Activated CD8-positive, alpha-beta memory T cell treated with anti-CD3 and anti-CD28 coated beads for 36 hours (primary cell): ENCODE data around the gene UTF1. TPM values are rescaled to one million over a fixed set of nuclear protein-coding genes. Genes with fewer than 3 reads are reported as not detected.
"Not testable (repeated sequence)": the region's sequence is repeated elsewhere in the genome, so short reads cannot be mapped to it uniquely, and the experiment has no call there.

Experiments
- CTCF ChIA-PET: fragments of 350-600 bp; sonication (Branson Sonifier 250); formaldehyde crosslinking; loops from one replicate; lab custom pipeline; 2021; ENCODE audit warnings: antibody characterized with exemption; lab: Charles Lee
- POLR2A ChIA-PET: fragments of 350-600 bp; sonication (Branson Sonifier 250); formaldehyde crosslinking; loops from one replicate; lab custom pipeline; 2021; ENCODE audit warnings: antibody characterized with exemption; lab: Charles Lee
- total RNA-seq, 2 experiments: library from RNA; stranded (reverse); gene quantifications; one replicate each; pipeline ENCODE4 v1.2.3, GENCODE V29; 2021

Gene UTF1
- total RNA-seq, 2 experiments from 2014 or later, result not detected

DNA sequence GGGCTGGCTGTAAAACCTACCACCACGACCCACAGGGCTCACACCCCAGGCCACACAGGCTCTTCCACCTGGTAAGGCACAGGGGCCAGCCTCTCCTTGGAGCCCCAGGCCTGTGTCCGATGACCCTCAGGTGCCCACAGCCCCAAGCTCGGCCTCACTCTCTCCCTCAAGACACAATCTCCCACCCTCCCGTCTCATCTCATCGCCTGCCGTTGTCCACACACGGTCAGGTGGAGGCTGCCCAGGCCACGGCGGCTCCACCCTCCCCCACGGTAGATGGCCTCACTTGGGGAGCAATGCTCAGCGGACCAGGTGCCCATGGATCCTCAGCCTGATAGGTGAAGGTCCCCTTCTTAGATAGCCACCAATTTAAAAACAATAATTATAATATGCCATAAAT, 8.7 kb upstream of the UTF1 start:
- ChIA-PET CTCF (interaction anchor here (0.7 kb wide), 1 partner anchor 54 kb away, joined by 3 read pairs; no protein-coding TSS in a partner anchor), POLR2A (no interaction called here)

DNA sequence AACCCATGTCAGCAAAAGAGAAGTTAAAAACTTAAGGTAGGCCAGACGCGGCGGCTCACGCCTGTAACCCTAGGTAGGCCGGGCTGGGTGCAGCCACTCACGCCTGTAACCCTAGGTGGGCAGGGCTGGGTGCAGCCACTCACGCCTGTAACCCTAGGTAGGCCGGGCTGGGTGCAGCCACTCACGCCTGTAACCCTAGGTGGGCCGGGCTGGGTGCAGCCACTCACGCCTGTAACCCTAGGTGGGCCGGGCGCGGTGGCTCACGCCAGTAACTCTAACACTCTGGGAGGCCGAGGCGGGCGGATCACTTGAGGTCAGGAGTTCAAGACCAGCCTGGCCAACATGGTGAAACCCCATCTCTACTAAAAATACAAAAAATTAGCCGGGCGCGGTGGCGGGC, 8.3 kb upstream of the UTF1 start:
- POLR2A ChIA-PET, result not testable (repeated sequence)
- CTCF ChIA-PET, result interaction anchor here (0.7 kb wide), 1 partner anchor 54 kb away, joined by 3 read pairs; no protein-coding TSS in a partner anchor

DNA sequence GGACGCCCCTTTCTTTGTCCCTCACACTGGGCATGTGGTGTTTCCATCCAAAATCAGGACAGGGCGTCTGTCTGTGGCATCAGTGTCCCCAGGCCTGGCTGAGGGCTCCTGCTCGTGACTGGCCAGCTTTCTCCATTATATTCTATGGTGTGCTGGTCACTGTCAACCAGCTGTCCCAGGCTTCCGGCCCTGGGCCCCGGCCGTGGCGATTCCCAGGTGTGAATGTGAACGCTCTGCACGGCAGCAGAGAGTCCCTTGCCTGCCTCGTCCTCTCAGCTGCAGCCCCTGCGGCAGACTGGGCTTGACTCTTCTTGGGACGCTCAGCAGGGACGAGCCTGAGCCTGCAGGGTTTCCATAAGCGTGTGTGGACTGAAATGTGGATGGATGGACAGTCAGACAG, 5.9 kb upstream of the UTF1 start:
- ChIA-PET CTCF (interaction anchor here (1.1 kb wide), 1 partner anchor 10 kb away, joined by 4 read pairs; no protein-coding TSS in a partner anchor), POLR2A (interaction anchor here (0.7 kb wide), 1 partner anchor 163 kb away, joined by 3 read pairs; no protein-coding TSS in a partner anchor)

DNA sequence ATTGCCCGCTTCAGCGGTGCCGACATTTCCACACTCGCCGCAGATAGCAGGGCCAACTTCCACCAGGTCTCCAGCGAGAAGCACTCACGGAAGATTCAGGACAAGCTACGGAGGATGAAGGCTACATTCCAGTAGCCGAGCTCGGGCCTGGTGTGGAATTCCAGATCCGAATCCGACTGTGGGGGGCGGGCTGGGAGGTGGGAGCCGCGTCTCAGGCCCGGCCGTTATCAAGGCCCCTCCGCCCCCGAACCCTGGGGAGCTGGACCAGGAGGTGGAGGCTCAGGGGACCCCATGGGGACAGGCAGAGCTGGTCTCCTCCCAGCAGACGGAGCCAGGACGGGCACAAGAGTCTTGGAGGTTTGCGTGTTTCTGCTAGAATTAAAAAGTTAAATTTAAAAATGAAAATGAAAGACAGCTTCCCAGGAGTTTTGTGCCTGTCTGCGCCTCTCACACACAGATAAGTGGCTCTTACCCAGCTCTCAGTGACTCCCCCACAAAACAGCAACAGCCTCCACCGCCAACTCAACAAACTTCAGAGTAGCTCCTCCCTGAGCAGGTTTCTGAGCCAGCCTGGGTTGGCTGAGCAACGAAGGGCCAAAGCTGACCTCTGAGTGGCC, 5.2 kb upstream of the UTF1 start:
- ChIA-PET CTCF (interaction anchor here (1.0 to 1.1 kb wide), 2 partner anchors 9 to 53 kb away, joined by 3 to 4 read pairs; no protein-coding TSS in a partner anchor), POLR2A (interaction anchor here (0.7 kb wide), 1 partner anchor 162 kb away, joined by 3 read pairs; no protein-coding TSS in a partner anchor)

DNA sequence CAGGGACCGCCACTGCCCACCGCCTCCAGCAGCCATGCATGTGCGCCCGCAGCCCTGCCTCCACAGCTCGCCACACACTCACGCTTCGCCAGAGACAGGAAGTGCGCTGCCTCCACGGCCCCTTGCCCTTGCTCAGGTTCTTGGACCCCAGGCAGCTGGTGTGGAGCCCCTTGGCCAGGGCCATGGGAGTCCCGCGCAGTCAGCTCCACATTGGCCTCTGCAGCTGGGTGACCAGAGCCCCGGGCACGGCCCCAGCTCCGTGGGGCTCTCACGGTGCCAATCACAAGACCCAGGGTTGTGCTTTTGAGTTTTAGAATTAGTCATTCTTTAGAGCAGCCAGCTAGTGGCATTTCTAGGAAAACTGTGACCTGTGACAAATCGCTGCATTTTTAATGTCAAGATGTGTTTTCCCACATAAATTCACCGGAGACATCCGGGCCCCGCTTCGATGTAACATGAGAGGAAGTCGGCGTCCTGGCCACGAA, 4.3 kb upstream of the UTF1 start:
- ChIA-PET CTCF (interaction anchor here (1.0 kb wide), 2 partner anchors 33 to 53 kb away, joined by 3 read pairs; no protein-coding TSS in a partner anchor), POLR2A (no interaction called here)

DNA sequence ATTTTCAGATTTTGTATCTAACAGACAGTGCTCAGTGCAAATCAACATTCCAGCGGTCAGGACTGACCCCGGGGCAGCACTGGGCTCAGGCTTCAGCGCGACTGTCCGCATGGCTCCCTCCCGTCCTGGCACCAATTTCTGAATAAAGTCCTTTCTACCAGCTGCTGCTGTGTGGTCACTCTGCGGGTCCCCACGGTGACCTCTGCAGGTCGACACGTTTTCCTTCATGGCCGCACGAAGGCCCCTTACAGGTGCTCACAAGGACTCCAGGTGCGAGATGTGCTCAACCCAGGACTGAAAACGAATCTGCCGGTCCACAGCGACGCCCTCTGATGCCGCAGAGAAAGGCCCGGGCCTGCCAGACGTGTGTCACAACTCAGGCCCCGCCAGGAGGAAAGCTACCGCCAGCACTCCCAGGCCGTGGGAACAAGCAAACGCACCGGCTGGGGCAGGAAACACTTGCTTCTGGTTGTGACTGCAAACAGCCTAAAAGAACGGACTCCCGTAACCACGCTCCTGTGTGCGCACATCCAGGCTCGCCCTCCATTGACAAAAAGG, 3.7 kb upstream of the UTF1 start:
- POLR2A ChIA-PET, result no interaction called here
- CTCF ChIA-PET, result interaction anchor here (1.0 kb wide), 1 partner anchor 33 kb away, joined by 3 read pairs; no protein-coding TSS in a partner anchor

DNA sequence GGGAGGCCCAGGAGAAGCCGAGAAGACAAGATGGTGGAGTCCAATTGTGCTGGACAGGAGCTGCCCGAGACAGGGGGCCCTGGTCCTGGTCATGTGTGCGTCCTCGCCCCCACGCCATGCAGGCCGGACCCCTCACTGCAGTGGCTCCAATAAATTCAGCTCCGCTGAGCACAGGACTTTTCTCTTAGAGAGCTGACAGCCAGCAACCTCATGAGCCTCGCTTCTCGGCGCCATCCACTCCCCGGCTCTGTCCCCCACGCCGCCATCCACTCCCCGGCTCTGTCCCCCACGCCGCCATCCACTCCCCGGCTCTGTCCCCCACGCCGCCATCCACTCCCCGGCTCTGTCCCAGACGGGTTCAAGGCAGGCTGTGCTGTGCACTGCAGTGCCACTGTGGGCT, 2.8 kb upstream of the UTF1 start:
- CTCF ChIA-PET, result no interaction called here
- POLR2A ChIA-PET, result no interaction called here

DNA sequence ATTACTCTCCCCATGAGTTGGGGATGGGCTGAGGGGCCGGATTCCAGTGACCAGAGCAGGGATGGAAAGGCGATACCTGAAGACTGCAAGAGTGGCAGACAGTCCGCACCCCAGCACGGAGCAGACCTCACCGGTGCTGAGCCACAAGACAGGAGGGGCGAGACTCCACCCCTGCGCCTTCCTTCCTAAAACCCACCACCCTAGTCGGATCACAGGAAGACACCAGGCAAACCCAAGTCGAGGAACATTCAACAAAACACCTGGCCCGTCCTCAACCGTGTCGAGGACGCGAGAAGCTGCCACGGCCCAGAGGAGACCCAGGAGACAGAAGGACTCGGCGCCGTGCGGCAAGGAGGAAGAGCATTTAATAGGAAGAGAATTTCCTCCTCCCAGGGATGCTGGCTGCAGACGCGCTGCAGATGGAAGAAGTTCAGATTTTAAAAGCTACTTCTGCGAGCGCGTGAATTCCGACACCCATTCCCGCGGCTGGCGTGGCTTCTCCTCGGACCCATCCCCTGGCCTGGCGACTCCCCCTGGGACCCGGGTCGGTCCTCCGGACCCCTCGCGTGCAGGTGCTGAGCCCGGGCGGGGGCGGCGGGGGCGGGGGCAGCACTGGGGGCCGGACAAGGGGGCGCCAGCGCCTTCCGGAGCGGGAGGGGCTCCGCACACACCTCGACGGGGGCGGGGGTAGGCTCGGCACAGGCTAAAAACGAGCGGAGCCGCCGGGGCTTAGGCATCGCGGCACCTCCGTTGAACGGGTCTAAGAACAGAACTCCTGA, 563 bp upstream of the UTF1 start:
- CTCF ChIA-PET, result interaction anchor here (1.0 kb wide), 1 partner anchor 86 kb away, joined by 3 read pairs; no protein-coding TSS in a partner anchor

DNA sequence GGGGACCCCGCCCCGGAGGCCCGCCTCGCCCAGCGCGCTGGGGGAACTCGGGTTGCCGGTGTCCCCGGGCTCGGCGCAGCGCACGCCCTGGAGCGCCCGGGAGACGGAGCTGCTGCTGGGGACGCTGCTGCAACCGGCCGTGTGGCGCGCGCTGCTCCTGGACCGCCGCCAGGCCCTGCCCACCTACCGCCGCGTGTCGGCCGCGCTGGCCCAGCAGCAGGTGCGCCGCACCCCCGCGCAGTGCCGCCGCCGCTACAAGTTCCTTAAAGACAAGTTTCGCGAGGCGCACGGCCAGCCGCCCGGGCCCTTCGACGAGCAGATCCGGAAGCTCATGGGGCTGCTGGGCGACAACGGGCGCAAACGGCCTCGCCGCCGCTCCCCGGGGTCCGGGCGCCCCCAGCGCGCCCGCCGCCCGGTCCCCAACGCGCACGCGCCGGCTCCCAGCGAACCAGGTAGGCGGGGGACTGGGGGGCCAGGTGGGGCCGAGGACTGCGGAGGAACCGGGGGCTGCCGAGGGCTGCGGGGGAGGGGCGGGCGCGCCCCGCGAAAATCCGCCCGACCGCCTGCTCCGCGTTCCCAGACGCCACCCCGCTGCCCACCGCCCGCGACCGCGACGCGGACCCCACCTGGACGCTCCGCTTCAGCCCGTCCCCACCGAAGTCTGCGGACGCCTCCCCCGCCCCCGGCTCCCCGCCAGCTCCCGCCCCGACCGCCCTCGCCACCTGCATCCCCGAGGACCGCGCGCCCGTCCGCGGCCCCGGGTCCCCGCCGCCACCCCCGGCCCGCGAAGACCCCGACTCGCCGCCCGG, 574 bp downstream of the UTF1 start:
- CTCF ChIA-PET, result interaction anchor here (1.0 kb wide), 1 partner anchor 87 kb away, joined by 3 read pairs; no protein-coding TSS in a partner anchor
- POLR2A ChIA-PET, result no interaction called here

More for the DNA sequence above, 563 bp upstream of the UTF1 start:
- POLR2A ChIA-PET, result no interaction called here

DNA sequence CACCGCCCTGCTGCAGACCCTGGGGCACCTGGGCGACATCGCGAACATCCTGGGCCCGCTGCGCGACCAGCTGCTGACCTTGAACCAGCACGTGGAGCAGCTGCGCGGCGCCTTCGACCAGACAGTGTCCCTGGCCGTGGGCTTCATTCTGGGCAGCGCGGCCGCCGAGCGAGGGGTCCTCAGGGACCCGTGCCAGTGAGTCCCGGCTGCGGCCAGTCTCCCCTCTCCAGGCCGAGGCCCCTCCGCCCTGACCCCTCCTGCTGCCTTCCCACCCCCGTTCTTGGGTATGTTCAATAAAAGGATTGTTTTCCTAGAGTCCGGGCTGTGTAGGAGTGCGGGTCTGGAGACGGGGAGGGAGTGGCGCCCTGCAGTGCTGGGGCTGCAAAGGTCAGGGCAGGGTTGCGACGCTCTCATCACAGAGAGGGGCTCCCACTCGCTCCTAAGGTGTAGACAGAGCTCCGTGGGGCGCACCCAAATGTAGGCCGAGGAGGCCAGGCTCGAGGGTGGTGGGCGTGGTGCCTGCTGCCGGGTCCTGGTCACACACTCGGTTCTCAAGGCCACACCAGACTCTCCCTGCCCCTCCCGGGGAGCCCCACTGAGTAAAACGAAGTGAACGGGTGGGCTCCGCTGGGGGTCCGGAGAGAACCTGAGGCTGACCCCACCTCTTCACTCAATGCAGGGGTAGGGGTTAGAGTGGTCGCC, 1.4 kb downstream of the UTF1 start:
- ChIA-PET CTCF (no interaction called here), POLR2A (no interaction called here)

DNA sequence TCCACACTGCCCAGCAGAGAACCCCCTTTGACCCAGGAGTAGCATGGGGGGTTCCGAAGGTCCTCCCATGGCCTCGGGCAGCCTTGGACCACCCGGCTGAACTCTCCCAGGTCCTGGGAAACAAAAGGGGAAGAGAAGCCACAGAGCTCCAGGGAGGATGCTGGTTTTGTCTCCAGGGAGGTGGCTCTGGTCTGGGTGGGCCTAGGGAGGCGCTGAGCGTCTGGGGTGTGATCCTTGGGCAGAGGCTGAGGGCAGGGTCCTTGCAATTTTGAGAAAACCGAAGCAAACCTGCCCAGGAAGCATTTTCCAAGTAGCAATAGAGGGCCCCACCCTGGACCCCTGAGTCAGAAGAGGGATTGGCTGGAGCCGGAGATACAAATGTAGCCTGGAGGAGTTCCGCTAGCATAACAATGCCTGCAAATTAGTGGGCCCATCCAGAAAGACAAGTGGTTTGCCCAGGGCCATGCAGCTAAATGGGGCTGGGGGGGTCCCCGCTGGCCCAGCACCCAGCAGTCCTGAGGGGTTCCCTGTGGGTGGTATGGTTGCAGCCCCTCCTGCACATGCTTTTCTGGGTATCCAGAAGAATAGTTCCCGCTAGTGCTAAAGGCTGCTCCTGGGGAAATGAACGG, 2.0 kb downstream of the UTF1 start:
- CTCF ChIA-PET, result no interaction called here

DNA sequence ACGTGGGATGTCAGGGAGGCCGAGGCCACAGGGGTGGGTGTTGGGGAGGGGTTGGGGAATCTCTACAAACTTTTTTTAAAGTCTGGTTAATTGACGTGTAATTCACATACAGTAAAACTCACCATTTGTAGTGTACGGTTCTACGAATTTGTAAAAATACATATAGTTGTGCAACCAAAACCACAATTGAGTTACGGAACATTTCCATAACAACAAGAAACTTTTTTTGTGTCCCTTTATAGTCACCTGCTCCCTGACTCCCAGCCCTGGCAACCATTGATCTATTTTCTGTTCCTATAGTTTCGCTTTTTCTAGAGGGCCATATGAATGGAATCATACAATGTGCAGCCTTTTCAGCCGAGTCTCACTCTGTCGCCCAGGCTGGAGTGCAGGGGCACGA, 4.8 kb downstream of the UTF1 start:
- POLR2A ChIA-PET, result interaction anchor here (0.6 kb wide), 1 partner anchor 26 kb away, joined by 3 read pairs; no protein-coding TSS in a partner anchor
- CTCF ChIA-PET, result not testable (repeated sequence)

More for the DNA sequence above, 2.0 kb downstream of the UTF1 start:
- POLR2A ChIA-PET, result no interaction called here

DNA sequence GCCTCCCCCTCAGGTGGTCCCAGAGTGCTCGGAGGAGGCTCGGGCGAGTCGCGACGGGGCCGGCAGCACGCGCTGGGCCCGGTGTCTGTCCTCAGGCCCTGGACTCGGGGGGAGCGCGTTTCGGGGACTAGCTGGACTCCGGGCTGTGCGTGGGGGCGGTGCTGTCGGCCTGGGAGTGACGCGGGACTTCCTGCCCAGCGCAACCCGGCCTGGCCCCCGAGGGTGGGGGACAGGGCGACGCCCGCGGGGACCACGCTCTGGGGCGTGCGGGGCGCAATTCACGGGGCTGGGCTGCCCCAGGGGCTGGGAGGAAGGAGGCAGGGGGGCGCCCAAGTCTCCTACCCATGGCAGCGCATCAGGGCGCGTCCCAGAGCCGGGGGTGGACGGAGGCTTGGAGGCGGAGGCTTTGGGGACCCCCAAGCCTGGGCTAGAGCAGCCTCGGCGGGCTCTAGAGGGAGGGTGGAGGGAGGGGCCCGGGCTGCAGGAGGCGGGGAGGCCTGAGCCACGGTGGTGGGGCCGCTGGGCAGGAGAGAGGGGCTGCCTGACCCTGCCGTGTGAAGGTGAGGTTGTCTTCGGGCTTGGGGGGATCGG, 5.3 kb downstream of the UTF1 start:
- POLR2A ChIA-PET, result interaction anchor here (0.6 kb wide), 1 partner anchor 25 kb away, joined by 3 read pairs; no protein-coding TSS in a partner anchor

DNA sequence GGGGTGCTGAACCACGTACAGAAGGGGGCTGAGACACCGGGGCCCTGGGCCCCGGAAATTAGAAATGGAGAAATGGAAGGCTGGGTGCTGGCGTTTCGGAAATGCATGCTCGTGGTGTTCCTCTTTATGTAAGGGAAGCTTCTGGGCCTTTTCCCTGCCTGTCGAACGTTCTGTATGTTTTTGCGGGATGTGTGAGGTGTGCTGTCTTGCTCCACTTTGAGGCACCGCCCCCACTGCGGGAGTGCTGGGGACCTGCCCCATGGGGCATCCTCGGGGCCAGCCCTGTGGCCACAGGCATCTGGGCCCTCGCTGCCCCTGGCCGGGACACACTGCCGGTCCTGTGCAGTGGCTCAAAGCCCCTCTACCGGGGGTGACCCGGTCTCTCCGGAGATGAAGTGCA, 5.9 kb downstream of the UTF1 start:
- ChIA-PET CTCF (no interaction called here), POLR2A (no interaction called here)

More for the DNA sequence above, 5.3 kb downstream of the UTF1 start:
- CTCF ChIA-PET, result no interaction called here

DNA sequence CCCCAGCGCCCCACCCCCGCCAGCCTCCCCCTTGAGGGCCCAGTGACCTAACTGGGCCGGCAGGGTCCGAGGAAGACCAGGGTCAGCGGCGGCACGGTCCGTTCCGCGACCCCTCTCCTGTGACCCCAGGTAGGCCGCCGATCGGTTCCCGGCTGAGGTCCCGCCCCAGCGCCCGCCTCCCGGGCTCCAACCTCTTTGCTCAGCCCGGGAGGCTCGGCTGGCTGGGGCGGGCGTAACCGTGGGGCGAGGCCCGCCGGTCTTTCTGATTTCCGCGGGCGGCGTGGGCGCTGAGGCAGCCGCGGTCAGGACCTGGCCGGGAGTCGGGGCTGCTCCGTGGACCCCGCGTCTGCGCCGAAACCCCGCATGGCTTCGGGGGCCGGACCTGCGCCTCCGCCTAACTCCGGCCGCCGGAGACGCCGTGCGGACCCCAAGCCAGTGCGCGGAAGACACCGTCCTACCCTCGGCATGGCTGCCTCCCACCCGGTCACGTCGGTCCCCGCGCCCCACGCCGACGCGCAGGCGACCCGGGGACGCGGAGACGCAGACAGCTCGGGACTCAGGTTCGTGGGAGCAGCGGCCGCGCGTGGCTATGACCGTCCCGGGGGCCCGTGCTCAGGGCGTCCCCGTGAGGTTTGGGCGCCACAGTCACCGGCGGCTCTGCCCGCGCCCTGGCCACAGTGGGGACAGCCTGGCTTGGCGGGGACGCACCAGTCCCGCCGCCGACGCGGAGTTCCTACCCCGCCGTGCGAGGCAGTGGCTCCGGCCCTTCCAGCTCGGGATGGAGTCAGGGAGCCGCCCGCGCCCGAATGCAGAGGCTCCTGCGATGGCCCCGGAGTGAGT, 6.6 kb downstream of the UTF1 start:
- POLR2A ChIA-PET, result no interaction called here
- CTCF ChIA-PET, result no interaction called here

DNA sequence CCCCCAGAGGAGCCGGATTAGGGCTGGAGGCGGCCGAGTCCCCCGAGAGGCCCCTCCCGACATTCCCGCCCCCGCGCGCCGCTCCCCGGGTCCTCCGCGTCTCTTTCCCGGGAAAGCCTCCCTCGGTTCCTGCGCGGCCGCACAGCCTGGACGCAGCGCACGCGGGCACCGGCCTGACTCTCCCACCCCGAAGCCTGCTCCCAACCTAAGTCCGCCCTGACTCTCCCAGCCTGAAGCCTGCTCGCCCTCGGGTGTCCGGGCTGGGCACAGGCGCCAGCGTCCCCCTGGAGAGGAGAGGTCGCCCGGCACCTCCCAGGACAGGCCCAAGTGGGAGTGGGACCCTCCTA, 7.2 kb downstream of the UTF1 start:
- ChIA-PET POLR2A (no interaction called here), CTCF (no interaction called here)
